HG03196 (cell line): ENCODE results near the gene PLXDC2.
"Not testable (repeated sequence)": the region's sequence is repeated elsewhere in the genome, so short reads cannot be mapped to it uniquely, and the experiment has no call there.

Experiments used
- ATAC-seq: cut with Tn5 transposase; IDR thresholded peaks from one replicate; pipeline ENCODE4 v1.9.1; 2021; ENCODE audit not compliant: unreplicated experiment

The PLXDC2 gene

GRCh38 chr10:19970256-19970655, 154.0 kb downstream of the PLXDC2 start:
- ATAC-seq = no peak

GRCh38 chr10:19970717-19971116, 154.5 kb downstream of the PLXDC2 start:
- no peak for ATAC-seq

GRCh38 chr10:19971343-19972052, 155.3 kb downstream of the PLXDC2 start:
- no peak for ATAC-seq

- ATAC-seq = no peak
Observed at GRCh38 chr10:19974138-19974537, 157.9 kb downstream of the PLXDC2 start.

- ATAC-seq = no peak
Observed at GRCh38 chr10:19974554-19974953, 158.3 kb downstream of the PLXDC2 start.

- ATAC-seq = no peak
Observed at GRCh38 chr10:19977097-19977521, 160.9 kb downstream of the PLXDC2 start.

- no peak for ATAC-seq
Observed at GRCh38 chr10:19979628-19980027, 163.4 kb downstream of the PLXDC2 start.

GRCh38 chr10:19983880-19984565, 167.8 kb downstream of the PLXDC2 start:
- ATAC-seq = no peak

GRCh38 chr10:19985745-19986144, 169.5 kb downstream of the PLXDC2 start:
- no peak for ATAC-seq

GRCh38 chr10:19986591-19986990, 170.4 kb downstream of the PLXDC2 start:
- no peak for ATAC-seq

GRCh38 chr10:19987931-19988330, 171.7 kb downstream of the PLXDC2 start:
- ATAC-seq = no peak

- ATAC-seq = peak; percentile 81
Observed at GRCh38 chr10:19993714-19994315, 177.6 kb downstream of the PLXDC2 start.

- no peak for ATAC-seq
Observed at GRCh38 chr10:19998482-19998881, 182.2 kb downstream of the PLXDC2 start.

GRCh38 chr10:19999431-19999830, 183.2 kb downstream of the PLXDC2 start:
- ATAC-seq = no peak

GRCh38 chr10:20002026-20002425, 185.8 kb downstream of the PLXDC2 start:
- ATAC-seq = not testable (repeated sequence)

GRCh38 chr10:20002657-20003056, 186.4 kb downstream of the PLXDC2 start:
- no peak for ATAC-seq

- ATAC-seq = peak; percentile 49
Observed at GRCh38 chr10:20004087-20004523, 187.9 kb downstream of the PLXDC2 start.

- no peak for ATAC-seq
Observed at GRCh38 chr10:20005638-20006037, 189.4 kb downstream of the PLXDC2 start.

GRCh38 chr10:20006169-20006870, 190.1 kb downstream of the PLXDC2 start:
- no peak for ATAC-seq

- ATAC-seq = no peak
Observed at GRCh38 chr10:20007426-20007825, 191.2 kb downstream of the PLXDC2 start.

GRCh38 chr10:20013991-20014750, 197.9 kb downstream of the PLXDC2 start:
- ATAC-seq = no peak
